Measurements from ENCODE around the gene COG7. TPM values are rescaled to one million over a fixed set of nuclear protein-coding genes. Genes with fewer than 3 reads are reported as not detected.

COG7 gene
- total and polyA plus RNA-seq, 2 of the 13 experiments (the other 11 are each of a cell fraction or from before 2014, with no cell fraction given) = 12.6 to 54.5 TPM

- TF ChIP-seq ZNF263 (CRISPR knock-in tag; IDR thresholded peaks at IDR 0.05) (peak; percentile 79), SRSF4 (IDR thresholded peaks at IDR 0.05; ENCODE audit: low read depth, low read length, poor library complexity, severe bottlenecking) (peak; percentile 66), ZNF563 (CRISPR knock-in tag; IDR thresholded peaks at IDR 0.05) (peak; percentile 98), HDAC1 (CRISPR knock-in tag; IDR thresholded peaks at IDR 0.05) (peak; percentile 100), SKIL (CRISPR knock-in tag; IDR thresholded peaks at IDR 0.05; ENCODE audit: borderline replicate concordance) (no peak), ZNF704 (CRISPR knock-in tag; IDR thresholded peaks at IDR 0.05; ENCODE audit: borderline replicate concordance) (peak; percentile 97), ZNF792 (CRISPR knock-in tag; IDR thresholded peaks at IDR 0.05) (peak; percentile 94), HOXA3 (CRISPR knock-in tag; IDR thresholded peaks at IDR 0.05) (peak; percentile 86), TEF (CRISPR knock-in tag; IDR thresholded peaks at IDR 0.05) (peak; percentile 57; the same call in 1 of the 2 replicates), ZFX (CRISPR knock-in tag; IDR thresholded peaks at IDR 0.05; ENCODE audit: low read depth) (peak; percentile 100), MXD4 (CRISPR knock-in tag; IDR thresholded peaks at IDR 0.05) (peak; percentile 98), PAF1 (CRISPR knock-in tag; IDR thresholded peaks at IDR 0.05) (no peak), ZNF577 (CRISPR knock-in tag; IDR thresholded peaks at IDR 0.05; ENCODE audit: borderline replicate concordance, low read depth) (no peak), KMT2B (CRISPR knock-in tag; IDR thresholded peaks at IDR 0.05) (peak; percentile 95), KAT2B (IDR thresholded peaks at IDR 0.05; ENCODE audit: borderline replicate concordance, low read depth, low read length) (no peak), HNRNPK (IDR thresholded peaks at IDR 0.05; ENCODE audit: low read depth, low read length, poor library complexity, severe bottlenecking) (no peak)
- TF ChIP-seq, protein P1, sequence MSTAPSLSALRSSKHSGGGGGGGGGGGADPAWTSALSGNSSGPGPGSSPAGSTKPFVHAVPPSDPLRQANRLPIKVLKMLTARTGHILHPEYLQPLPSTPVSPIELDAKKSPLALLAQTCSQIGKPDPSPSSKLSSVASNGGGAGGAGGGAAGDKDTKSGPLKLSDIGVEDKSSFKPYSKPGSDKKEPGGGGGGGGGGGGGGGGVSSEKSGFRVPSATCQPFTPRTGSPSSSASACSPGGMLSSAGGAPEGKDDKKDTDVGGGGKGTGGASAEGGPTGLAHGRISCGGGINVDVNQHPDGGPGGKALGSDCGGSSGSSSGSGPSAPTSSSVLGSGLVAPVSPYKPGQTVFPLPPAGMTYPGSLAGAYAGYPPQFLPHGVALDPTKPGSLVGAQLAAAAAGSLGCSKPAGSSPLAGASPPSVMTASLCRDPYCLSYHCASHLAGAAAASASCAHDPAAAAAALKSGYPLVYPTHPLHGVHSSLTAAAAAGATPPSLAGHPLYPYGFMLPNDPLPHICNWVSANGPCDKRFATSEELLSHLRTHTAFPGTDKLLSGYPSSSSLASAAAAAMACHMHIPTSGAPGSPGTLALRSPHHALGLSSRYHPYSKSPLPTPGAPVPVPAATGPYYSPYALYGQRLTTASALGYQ (CRISPR knock-in tag; IDR thresholded peaks at IDR 0.05) = peak; percentile 89
- TF ChIP-seq, protein P2, sequence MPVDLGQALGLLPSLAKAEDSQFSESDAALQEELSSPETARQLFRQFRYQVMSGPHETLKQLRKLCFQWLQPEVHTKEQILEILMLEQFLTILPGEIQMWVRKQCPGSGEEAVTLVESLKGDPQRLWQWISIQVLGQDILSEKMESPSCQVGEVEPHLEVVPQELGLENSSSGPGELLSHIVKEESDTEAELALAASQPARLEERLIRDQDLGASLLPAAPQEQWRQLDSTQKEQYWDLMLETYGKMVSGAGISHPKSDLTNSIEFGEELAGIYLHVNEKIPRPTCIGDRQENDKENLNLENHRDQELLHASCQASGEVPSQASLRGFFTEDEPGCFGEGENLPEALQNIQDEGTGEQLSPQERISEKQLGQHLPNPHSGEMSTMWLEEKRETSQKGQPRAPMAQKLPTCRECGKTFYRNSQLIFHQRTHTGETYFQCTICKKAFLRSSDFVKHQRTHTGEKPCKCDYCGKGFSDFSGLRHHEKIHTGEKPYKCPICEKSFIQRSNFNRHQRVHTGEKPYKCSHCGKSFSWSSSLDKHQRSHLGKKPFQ (CRISPR knock-in tag; IDR thresholded peaks at IDR 0.05; ENCODE audit: insufficient replicate concordance) = peak; percentile 83
- TF ChIP-seq, protein P3, sequence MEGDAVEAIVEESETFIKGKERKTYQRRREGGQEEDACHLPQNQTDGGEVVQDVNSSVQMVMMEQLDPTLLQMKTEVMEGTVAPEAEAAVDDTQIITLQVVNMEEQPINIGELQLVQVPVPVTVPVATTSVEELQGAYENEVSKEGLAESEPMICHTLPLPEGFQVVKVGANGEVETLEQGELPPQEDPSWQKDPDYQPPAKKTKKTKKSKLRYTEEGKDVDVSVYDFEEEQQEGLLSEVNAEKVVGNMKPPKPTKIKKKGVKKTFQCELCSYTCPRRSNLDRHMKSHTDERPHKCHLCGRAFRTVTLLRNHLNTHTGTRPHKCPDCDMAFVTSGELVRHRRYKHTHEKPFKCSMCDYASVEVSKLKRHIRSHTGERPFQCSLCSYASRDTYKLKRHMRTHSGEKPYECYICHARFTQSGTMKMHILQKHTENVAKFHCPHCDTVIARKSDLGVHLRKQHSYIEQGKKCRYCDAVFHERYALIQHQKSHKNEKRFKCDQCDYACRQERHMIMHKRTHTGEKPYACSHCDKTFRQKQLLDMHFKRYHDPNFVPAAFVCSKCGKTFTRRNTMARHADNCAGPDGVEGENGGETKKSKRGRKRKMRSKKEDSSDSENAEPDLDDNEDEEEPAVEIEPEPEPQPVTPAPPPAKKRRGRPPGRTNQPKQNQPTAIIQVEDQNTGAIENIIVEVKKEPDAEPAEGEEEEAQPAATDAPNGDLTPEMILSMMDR (CRISPR knock-in tag; IDR thresholded peaks at IDR 0.05) = peak; percentile 27
Measured at GRCh38 chr16:23452572-23453337, at the start of gene COG7 (continued).

Data from HepG2 (cell line).